ENCODE data around the gene PSRC1.

DNA sequence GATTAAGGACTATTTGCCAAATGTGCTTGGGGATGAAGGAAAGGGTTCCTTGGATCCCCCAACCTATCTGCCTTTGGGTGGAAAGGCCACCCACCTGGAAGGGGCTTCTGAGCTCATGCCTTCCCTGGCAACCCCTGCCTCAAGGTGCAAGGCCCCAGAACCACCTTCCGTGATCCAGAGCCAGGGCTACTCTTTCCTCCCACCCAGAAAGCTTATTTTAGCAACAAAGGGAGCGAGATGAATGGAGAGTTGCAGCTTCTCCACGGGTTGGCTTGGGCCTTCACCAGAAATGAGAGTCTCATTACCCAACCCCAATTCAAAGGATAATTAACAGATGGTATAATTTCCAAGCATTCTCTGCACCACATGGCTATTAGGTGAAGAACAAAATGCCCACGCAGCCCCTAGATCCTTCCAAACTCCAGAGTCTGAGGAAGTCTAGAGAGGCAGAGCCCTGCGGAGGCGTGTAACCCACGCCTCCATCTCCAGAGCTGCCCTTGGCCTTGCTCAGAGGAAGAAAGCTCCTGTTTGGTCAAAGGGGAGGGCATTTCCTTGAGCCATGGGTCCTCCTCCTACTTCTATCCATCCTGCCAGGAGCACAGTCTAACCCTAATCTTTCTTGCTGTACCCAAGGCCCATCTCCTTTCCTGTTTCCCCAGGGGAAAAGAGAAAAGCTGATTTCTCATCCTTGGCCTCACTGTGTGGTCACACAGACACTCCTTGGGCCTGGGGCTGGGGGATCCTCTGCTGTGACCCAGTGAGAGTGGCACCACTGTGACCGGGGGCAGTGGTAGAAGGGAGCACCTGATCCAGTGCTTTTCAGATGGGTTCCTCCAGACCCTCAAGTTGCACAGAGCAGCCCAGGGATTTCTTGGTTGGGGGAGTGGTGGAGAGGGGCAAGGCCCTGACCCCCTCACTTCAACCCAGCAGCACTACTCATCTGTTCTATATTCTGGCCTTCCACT is 35.3 kb downstream of the PSRC1 start:
- TF ChIP-seq POLR2A (IDR thresholded peaks at IDR 0.05), result no peak
- TF ChIP-seq, protein P1, sequence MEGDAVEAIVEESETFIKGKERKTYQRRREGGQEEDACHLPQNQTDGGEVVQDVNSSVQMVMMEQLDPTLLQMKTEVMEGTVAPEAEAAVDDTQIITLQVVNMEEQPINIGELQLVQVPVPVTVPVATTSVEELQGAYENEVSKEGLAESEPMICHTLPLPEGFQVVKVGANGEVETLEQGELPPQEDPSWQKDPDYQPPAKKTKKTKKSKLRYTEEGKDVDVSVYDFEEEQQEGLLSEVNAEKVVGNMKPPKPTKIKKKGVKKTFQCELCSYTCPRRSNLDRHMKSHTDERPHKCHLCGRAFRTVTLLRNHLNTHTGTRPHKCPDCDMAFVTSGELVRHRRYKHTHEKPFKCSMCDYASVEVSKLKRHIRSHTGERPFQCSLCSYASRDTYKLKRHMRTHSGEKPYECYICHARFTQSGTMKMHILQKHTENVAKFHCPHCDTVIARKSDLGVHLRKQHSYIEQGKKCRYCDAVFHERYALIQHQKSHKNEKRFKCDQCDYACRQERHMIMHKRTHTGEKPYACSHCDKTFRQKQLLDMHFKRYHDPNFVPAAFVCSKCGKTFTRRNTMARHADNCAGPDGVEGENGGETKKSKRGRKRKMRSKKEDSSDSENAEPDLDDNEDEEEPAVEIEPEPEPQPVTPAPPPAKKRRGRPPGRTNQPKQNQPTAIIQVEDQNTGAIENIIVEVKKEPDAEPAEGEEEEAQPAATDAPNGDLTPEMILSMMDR (IDR thresholded peaks at IDR 0.05), result no peak

Measured in uterus (tissue), 2 donors.